COR-L47 (cell line): ENCODE results near the gene HOXA3.

Source experiments
- DNase-seq: peaks from one replicate; lab custom pipeline; 2025; lab: John Stamatoyannopoulos, UW

The HOXA3 gene

DNA sequence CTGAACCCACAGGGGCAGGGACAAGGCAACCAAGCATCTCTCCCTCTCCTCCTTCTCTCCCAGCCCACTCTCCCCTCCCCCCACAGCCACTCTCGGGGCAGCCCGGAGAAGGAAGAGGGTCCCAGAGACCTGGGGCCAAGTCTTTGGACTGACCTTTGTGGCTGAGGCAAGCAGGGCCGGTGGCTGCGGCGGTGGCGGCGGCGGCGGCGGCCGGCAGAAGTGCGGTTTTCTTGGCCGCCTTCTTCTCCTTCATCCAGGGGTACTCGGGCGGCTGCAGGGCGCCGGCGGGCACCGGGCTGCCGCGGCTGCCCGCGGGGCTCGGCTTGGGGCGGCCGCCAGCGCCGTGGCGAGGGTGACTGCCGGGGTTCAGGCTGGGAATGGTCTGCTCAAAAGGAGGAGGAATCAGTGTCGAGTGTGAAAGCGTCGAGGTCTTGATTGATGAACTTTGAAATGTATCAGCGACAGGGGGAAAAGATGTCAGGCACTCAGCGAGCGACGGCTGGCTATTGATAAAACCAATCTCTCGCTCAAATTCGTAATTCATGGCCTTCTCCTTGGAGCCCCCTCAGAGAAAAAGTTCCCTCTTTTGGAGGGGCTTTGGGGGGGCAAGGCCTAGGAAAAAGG is 50.3 kb downstream of the HOXA3 start:
- DNase-seq: no peak

- no peak for DNase-seq
Measured at GRCh38 chr7:27101171-27101956, 51.0 kb downstream of the HOXA3 start.

GRCh38 chr7:27100694-27101170 is 51.7 kb downstream of the HOXA3 start:
- no peak for DNase-seq

GRCh38 chr7:27099453-27100370 is 52.7 kb downstream of the HOXA3 start:
- no peak for DNase-seq

- DNase-seq: no peak
Measured at GRCh38 chr7:27098578-27099451, 53.6 kb downstream of the HOXA3 start.

- no peak for DNase-seq
Measured at GRCh38 chr7:27097686-27098577, 54.5 kb downstream of the HOXA3 start.

- no peak for DNase-seq
Measured at GRCh38 chr7:27096768-27097514, 55.4 kb downstream of the HOXA3 start.

- DNase-seq: peak; percentile 90
Measured at GRCh38 chr7:27095897-27096767, 56.3 kb downstream of the HOXA3 start, which contains the start of gene HOXA1. Gene HOXA1, minus strand, starts transcription at chr7:27096000. Its CDS starts 88 bp downstream, at chr7:27095912.

DNA sequence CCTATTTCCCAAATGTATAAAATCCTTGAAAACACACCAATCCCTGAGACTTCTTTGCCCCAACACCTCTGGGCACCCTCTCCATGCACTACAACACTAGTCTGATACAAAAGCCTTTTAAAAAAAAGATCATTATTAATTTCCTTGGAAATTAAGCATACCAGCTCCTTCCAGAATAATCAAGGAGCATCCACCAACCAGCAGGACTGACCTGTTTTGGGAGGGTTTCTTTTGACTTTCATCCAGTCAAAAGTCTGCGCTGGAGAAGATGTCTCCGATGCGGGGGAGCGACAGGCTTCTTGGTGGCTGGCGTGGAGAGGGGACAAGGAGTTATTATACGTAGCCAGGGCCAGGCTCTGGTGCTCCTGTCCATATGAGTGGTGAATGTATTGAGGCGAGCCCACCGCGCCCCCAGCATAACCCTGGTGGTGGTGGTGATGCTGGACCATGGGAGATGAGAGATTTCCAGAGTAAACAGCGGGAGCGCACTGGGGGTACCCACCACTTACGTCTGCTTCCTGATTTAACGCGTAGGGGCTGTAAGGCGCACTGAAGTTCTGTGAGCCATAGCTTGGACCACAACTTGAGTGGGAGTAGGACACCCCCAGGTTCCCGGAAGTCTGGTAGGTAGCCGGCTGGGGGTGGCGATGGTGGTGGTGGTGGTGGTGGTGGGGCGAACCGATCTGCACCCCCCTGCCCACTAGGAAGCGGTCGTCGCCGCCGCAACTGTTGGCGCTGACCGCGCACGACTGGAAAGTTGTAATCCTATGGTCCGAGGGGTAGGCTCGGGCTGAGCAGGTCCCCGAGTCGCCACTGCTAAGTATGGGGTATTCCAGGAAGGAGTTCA is 57.1 kb downstream of the HOXA3 start:
- no peak for DNase-seq

DNA sequence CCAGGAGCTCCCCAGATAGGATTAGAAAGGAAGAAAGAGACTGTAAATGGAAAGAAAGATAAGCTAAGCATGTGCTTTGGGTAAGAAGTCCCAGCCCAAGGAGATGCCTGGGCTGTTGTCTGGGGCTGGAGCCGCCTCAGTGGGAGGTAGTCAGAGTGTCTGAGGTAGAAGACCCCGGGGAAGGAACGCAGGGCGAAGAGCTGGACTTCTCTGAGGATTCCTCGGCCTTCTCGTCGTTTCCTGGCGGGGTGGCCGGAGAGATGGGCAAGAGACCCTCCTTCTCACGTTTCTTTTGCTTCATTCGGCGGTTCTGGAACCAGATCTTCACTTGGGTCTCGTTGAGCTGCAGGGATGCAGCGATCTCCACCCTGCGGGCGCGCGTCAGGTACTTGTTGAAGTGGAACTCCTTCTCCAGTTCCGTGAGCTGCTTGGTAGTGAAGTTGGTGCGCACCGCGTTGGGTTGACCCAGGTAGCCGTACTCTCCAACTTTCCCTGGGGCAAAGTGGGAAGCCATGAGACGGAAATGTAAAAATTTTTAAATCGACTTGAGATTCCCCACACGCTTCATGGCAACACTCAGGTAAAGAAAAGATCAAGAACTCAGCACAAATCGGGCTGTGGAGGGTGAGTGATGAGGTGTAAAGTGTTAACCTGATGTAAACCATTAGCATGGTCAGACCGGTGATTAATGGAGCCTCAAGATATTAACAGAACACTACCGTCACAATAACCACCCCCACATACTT is 57.9 kb downstream of the HOXA3 start:
- DNase-seq: no peak

- DNase-seq: no peak
Measured at GRCh38 chr7:27093184-27093895, 59.0 kb downstream of the HOXA3 start.

GRCh38 chr7:27092819-27093110 is 59.6 kb downstream of the HOXA3 start:
- DNase-seq: no peak

- DNase-seq: no peak
Measured at GRCh38 chr7:27091941-27092818, 60.2 kb downstream of the HOXA3 start.

GRCh38 chr7:27091105-27091504 is 61.3 kb downstream of the HOXA3 start:
- no peak for DNase-seq
